ENCODE data around the gene NOPCHAP1. TPM values are rescaled to one million over a fixed set of nuclear protein-coding genes. Genes with fewer than 3 reads are reported as not detected.
A peak's percentile ranks its signal among the peaks of the same experiment; 100 is the strongest.
"Not testable (repeated sequence)": the region's sequence is repeated elsewhere in the genome, so short reads cannot be mapped to it uniquely, and the experiment has no call there.

The NOPCHAP1 gene
- 7.7 TPM for total RNA-seq (ENCODE audit: insufficient read depth, low replicate concordance)

- DNase-seq (ENCODE audit: low spot score), result peak; percentile 95
Measured at GRCh38 chr12:104986022-104986941, at the start of gene NOPCHAP1. Gene NOPCHAP1 (plus strand): TSS chr12:104986316. CDS start chr12:104986353, 37 bp downstream.

- DNase-seq (ENCODE audit: low spot score), result no peak
Measured at GRCh38 chr12:104938371-104938770, 47.7 kb upstream of the NOPCHAP1 start.

DNA sequence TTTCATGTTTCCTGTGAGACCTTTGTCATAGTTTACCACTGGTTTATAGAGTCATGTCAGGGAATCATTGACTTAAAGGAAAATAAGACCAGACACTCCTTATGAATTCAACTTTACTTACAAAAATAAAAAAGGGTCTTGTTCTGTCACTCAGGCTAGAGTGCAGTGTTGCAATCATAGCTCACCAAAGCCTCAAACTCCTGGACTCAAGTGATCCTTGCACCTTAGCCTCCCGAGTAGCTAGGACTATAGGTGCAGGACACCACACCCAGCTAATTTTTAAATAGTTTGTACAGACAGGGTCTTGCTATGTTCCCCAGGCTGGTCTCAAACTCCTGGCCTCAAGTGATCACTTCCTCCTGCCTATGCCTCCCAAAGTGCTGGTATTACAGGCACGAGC is 47.0 kb upstream of the NOPCHAP1 start:
- no peak for DNase-seq (ENCODE audit: low spot score)

- no peak for DNase-seq (ENCODE audit: low spot score)
Measured at GRCh38 chr12:104941454-104941853, 44.7 kb upstream of the NOPCHAP1 start.

GRCh38 chr12:104942075-104942474 is 44.0 kb upstream of the NOPCHAP1 start:
- DNase-seq (ENCODE audit: low spot score), result no peak

DNA sequence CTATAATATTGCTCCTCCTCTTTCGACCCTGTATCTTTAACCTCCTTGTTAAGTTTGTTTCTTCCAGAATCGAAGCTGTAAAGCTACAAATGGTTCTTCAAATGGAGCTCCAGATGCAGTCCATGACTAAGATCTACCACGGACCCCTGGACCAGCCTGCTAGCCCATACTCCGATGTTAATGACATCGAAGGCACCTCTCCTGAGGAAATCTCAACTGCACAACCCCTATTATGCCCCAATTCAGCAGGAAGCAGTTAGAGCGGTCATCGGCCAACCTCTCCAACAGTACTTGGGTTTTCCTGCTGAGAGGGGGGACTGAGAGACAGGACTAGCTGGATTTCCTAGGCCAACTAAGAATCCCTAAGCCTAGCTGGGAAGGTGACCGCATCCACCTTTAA is 42.7 kb upstream of the NOPCHAP1 start:
- DNase-seq (ENCODE audit: low spot score), result not testable (repeated sequence)

DNA sequence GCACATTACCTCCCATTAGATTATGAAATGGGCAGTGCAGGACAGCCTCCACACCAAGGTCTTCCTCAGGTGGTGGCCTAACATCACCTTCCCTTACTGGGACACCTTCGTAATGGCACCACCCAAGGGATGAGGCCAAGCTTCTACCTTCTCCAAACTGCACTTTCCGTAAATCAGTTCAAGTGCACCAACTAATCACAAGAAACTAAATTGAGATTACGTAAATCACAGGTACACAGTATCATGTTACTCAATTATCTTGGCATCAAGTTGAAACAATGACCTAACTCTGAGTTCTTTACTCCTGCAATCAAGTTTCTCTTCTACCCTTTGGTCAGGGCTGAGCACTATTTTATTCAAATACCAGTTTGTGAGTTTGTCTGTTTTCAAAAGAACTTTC is 41.9 kb upstream of the NOPCHAP1 start:
- no peak for DNase-seq (ENCODE audit: low spot score)

DNA sequence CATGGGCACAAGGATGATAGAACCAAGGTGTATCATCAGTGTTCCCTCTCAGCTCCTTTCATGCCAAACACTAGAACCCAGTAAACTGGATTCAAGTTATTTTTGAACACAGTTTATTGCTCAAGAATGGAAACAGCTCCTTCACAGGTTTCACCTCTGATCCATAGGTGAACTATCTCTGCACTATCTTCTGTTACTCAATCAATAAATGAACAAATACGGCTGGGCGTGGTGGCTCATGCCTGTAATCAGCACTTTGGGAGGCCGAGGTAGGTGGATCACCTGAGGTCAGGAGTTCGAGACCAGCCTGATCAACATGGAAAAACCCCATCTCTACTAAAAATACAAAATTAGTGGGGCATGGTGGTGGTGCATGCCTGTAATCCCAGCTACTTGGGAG is 37.4 kb upstream of the NOPCHAP1 start:
- not testable (repeated sequence) for DNase-seq (ENCODE audit: low spot score)

- no peak for DNase-seq (ENCODE audit: low spot score)
Measured at GRCh38 chr12:104951759-104952509, 34.2 kb upstream of the NOPCHAP1 start.

GRCh38 chr12:104952816-104953215 is 33.3 kb upstream of the NOPCHAP1 start:
- no peak for DNase-seq (ENCODE audit: low spot score)

GRCh38 chr12:104953323-104953722 is 32.8 kb upstream of the NOPCHAP1 start:
- DNase-seq (ENCODE audit: low spot score), result no peak

DNA sequence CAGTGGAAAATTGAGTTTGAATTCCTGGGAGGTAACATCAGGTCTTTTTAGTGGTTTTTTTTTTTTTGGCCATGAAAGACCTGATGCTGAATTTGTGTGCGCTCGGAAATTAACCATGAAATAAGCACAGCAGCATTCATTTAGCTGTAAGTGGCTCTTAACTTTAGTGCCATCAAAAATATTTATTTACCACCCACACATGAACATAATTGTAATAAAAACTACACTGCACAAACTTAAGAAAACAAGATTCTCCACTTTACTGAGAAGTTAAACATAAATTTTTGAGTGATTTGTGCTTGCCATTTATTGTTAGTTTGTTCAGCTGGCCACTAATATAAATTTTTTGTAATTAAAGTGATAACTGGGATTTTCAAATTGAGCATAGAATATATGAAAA is 30.4 kb upstream of the NOPCHAP1 start:
- DNase-seq (ENCODE audit: low spot score), result no peak

DNA sequence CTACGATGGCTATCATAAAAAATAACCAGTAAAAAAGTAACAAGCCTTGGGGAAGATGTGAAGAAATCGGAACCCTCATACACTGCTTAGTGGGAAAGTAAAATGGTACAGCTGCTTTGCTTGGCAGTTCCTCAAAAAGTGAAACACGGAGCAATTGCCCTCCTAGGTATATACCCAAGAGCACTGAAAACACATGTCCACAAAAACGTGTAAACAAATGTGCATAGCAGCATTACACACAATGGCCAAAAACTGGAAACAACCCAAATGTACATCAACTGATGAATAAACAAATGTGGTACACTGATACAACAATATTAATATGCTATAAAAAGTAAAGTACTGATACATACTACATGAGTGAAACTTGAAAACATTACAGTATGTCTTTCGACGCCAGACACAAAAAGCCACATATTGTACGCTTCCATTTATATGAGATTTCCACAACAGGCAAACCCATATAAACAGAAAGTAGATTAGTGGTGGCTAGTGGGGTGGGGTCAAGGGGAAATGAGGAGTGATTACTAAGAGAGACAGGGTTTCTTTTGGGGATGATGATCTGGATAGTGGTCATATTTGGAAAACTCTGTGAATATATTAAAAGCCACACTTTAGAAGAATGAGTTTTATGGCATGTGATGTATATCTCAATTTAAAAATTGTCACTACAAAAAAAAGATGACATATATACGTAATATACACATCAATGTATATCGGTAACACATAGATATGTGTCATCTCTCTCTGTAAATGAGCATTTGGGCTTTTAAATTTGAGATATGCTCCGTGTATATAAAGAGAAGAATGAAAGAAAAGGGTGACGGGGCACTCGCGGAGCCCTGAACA is 29.0 kb upstream of the NOPCHAP1 start:
- no peak for DNase-seq (ENCODE audit: low spot score)

GRCh38 chr12:104957719-104958000 is 28.5 kb upstream of the NOPCHAP1 start:
- no peak for DNase-seq (ENCODE audit: low spot score)

DNA sequence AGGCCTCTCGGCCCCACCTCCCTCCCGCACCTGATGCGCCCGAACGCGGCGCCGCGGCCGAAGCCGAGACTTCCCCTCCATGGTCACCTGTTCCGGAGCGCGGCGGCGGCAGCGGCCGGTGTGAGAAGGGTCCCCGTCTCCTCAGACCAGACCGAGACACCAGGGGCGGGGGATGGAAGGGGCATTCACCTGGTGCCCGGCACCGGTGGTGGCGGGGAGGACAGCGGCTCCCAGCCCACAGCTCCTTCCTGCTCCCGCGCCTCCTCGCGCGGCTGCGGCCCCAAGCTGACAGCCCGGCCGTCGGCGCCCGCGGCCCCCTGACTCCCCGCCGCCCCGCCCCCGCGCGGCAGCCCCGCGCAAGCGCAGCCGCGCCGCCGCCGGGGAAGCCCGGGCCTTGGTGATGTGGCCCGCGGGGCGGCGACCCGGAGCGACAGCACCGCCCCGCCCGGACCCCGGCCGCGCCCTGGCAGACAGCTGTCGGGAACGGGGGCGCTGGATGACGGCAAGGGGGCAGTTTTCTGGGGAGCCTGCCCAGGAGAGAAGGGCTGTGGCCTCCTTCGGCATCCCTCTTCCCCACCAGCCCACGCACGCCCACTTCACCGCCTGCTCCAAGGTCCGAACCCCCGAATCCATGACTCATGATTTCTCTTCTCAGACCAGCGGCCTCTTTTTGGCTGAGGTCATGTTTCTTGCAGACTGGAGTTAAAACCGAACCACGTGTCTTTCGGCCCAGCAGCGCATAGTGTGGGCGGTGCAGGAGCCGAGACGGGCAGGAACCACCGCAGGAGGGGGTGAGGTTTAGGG is 27.9 kb upstream of the NOPCHAP1 start, which contains the start of gene SLC41A2:
Gene SLC41A2, minus strand, starts transcription at position 290 of the 804 bp plus-strand sequence. CDS start 29,763 bp downstream, outside the sequence.
- DNase-seq (ENCODE audit: low spot score), result peak; percentile 94

GRCh38 chr12:104958805-104959334 is 27.2 kb upstream of the NOPCHAP1 start:
- no peak for DNase-seq (ENCODE audit: low spot score)

DNA sequence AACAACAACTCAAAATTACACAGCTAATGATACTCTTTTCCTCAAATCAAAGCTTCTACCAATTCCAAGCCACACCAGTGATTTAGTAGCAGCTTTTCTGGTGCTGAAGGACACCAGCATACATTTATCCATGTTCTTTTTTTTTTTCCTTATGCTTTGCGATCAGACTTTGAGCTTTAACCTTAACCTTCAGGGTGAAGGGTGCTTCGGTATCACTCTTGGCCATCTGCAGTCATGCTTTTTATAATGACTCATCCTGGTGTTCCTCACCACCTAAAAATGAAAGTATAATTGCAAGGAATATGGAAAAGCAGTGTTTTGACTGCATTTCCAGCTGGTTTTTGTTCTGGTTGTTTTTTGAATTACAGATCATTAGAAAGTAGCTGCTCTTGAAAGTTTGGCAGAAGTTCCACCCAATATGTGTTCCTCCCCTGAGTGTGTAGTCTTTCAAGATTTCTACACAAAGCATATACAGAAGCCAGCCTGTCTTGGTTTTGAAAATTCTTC is 26.7 kb upstream of the NOPCHAP1 start:
- DNase-seq (ENCODE audit: low spot score), result peak; percentile 7

- DNase-seq (ENCODE audit: low spot score), result no peak
Measured at GRCh38 chr12:104960464-104960863, 25.7 kb upstream of the NOPCHAP1 start.

- no peak for DNase-seq (ENCODE audit: low spot score)
Measured at GRCh38 chr12:104963757-104964156, 22.4 kb upstream of the NOPCHAP1 start.

DNA sequence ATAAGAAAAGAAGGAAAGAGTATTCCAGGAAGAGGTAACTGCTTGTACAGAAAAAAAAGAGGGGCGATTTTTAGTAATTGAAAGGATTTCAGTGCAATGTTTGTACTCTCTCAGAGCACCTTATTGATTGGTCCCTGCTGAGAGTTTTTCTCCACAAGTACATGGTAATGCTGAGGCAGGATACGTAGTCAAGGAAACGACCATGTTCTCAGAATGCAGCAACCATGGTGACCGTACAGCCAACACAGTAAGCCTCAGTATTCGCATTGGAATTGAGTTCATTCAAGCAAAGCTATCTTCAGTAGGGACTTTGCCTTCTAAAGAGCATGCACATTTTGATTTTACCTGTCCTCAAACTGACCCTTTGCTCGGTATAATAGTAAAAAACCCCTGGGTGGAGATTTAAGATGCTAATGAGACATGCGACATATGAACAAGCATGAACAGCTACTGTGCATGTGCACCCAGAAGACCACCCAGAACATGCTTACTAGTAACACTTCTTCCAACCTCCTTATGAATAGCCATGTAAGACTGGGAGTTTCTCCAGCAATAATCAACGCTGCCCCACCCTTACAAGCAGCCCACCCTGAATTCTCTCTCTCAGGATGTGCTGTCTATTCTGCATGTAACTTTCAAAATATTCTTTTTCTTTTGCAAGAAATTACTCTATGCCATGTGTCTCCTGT is 21.8 kb upstream of the NOPCHAP1 start:
- no peak for DNase-seq (ENCODE audit: low spot score)

Data from umbilical cord (tissue), 2 donors.